Ovary (tissue), 10 donors: Measurements from ENCODE around the gene RRP1B. TPM values are rescaled to one million over a fixed set of nuclear protein-coding genes. Genes with fewer than 3 reads are reported as not detected.
A peak's percentile ranks its signal among the peaks of the same experiment; 100 is the strongest.

Experiments
- DNase-seq, 5 donors: peaks; one replicate each; pipeline ENCODE4 v3.0.0-alpha.2; 2019 to 2020
- H3K27ac ChIP-seq, 2 donors: fragments of 200-600 bp; one replicate each; pipeline versions ENCODE4 v1.5.1 to v1.8.0; 2019 to 2022
- H3K27me3 ChIP-seq: fragments of 200-600 bp; one replicate; pipeline ENCODE4 v1.8.0; 2022
- H3K36me3 ChIP-seq: fragments of 200-600 bp; sonication (generic); one replicate; pipeline ENCODE4 v1.5.1; 2019
- H3K4me1 ChIP-seq: one replicate; pipeline ENCODE4 v1.8.1; 2013; ENCODE audit warnings: mild to moderate bottlenecking, moderate library complexity; ENCODE audit not compliant: insufficient read depth
- H3K4me3 ChIP-seq: fragments of 200-600 bp; sonication (generic); one replicate; pipeline ENCODE4 v1.5.1; 2017
- H3K9me3 ChIP-seq, 2 donors: fragments of 200-600 bp in 1 of 2; sonication (generic) in 1 of 2; one replicate each; pipeline versions ENCODE4 v1.5.1 to v1.8.1; 2013 to 2019; ENCODE audit warnings: mild to moderate bottlenecking in 1 of 2, moderate library complexity in 1 of 2
- EP300 ChIP-seq: sonication (generic); formaldehyde crosslinking; IDR thresholded peaks from one replicate; pipeline ENCODE4 v1.6.1; 2017; ENCODE audit warnings: antibody characterized with exemption
- POLR2A ChIP-seq: fragments of 450-650 bp; IDR thresholded peaks from one replicate; pipeline ENCODE4 v1.6.1; 2017; ENCODE audit warnings: antibody characterized with exemption, mild to moderate bottlenecking, moderate library complexity
- WGBS, 3 donors: extraction: QIAGEN DNeasy Blood & Tissue Kit in 1 of 3; methylation state at CpG; one replicate each; pipeline versions ENCODE4 v1.1.5 to v1.1.7; 2013 to 2017; 5-methylcytosine and 5-hydroxymethylcytosine counted together
- intact Hi-C, 4 donors: fragments of 100-400 bp; cut with DNase I; formaldehyde crosslinking; loops; one replicate each; pipeline versions ENCODE4 v1.11.0 to v1.15.1; 2022 to 2023
- long read RNA-seq, 3 donors: library from polyadenylated mRNA in 2 of 3; unstranded in 2 of 3; transcript quantifications; one replicate each; pipeline ENCODE4 v2.0.0 and lab custom pipeline, GENCODE V29; 2021 to 2026
- polyA plus RNA-seq, 2 donors: library from polyadenylated mRNA; stranded (reverse); fragments of 200-250 nt in 1 of 2; fragments of 350-450 nt in 1 of 2; fragmentation: Illumina TruSeq in 1 of 2; extraction: RNeasy Lipid Tissue Mini Kit (QIAGEN cat#74804) in 1 of 2; gene quantifications; one replicate each; pipeline ENCODE4 v1.2.3, GENCODE V29; 2013 to 2014
- total RNA-seq, 7 donors: library from RNA; depleted of rRNA in 2 of 7; stranded (reverse); fragments of >200 nt in 2 of 7; fragmentation: NEBNext Ultra II Directional in 3 of 7; extraction: Animal tissue kit (Norgen Biotek cat#: 25700) in 3 of 7; gene quantifications; one replicate each; pipeline versions ENCODE4 v1.1.0 to v1.2.4, GENCODE V29; 2016 to 2023
- TF ChIP-seq, protein P1 (sequence below), 3 donors: fragments of 450-650 bp in 2 of 3; fragments of 200-600 bp in 1 of 3; IDR thresholded peaks; one replicate each; pipeline versions ENCODE4 v1.5.1 to v1.8.0; 2016 to 2022; ENCODE audit warnings: antibody characterized with exemption in 3 of 3, mild to moderate bottlenecking in 1 of 3
- donor health status: DM: no; HTN: no; CAD: no; lungs with moderate emphysema.
- donor health status: DM: no; HTN: no; CAD: no.
- donor health status: Bipolar disorder and iron deficiency.
- donor health status: DM: yes; HTN: yes; CAD: no.
- donor health status: DM: no; HTN: no; CAD: no.
- donor health status: DM: yes; HTN: yes; CAD: no.

Gene RRP1B, protein sequence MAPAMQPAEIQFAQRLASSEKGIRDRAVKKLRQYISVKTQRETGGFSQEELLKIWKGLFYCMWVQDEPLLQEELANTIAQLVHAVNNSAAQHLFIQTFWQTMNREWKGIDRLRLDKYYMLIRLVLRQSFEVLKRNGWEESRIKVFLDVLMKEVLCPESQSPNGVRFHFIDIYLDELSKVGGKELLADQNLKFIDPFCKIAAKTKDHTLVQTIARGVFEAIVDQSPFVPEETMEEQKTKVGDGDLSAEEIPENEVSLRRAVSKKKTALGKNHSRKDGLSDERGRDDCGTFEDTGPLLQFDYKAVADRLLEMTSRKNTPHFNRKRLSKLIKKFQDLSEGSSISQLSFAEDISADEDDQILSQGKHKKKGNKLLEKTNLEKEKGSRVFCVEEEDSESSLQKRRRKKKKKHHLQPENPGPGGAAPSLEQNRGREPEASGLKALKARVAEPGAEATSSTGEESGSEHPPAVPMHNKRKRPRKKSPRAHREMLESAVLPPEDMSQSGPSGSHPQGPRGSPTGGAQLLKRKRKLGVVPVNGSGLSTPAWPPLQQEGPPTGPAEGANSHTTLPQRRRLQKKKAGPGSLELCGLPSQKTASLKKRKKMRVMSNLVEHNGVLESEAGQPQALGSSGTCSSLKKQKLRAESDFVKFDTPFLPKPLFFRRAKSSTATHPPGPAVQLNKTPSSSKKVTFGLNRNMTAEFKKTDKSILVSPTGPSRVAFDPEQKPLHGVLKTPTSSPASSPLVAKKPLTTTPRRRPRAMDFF
- 10 to 100 TPM; 17.3 to 31.8 (median 29.0) TPM for total RNA-seq
- 10 to 100 TPM; 11.3 to 19.8 TPM for polyA plus RNA-seq
- long read RNA-seq, donor 1, partial matches to known transcripts = 41 of 46 reads
- long read RNA-seq, donor 1, other reads (novel, unspliced or antisense) = 5 of 46 reads
- long read RNA-seq, donor 2 = 0 reads
- long read RNA-seq, donor 3, partial matches to known transcripts = 6 of 28 reads
- long read RNA-seq, donor 3, other reads (novel, unspliced or antisense) = 22 of 28 reads

DNA sequence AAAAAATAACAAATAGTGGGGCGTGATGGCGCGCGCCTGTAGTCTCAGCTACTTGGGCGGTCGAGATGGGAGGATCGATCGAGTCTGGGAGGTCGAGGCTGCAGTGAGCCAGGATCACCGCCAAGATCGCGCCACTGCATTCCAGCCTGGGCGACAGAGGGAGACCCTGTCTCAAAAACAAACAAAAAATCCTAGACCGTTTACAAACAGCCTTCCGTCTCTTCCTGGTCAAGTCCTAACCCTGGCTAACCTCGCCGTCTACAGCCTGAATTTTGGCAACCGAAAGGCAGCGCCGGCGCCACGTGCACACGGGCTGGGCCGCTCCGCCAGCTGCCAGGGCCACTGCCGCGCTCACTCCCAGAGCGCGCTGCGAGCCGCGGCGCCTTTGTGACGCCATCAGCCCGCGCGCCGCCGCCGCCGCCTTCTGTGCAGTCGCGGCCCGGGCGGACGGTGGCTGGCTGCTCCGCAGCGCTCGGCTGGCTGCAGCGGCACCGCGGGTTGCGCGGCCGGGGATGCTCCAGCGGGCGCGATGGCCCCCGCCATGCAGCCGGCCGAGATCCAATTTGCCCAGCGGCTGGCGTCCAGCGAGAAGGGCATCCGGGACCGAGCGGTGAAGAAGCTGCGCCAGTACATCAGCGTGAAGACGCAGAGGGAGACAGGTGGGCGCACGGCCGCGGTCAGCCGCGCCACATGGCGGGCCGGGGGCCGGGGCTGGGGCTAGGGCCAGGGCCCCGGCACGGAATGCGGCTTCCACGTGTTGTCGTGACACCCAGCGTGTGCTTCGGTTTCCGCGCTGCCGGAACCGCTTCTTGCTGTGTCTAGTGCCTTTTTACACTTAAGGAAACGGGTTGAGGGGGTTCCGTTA lies at the start of gene RRP1B, which contains the start of gene HSF2BP:
RRP1B (plus strand) TSS at position 425 of the 865 bp plus-strand sequence; CDS start at position 530, 105 bp downstream.
HSF2BP (minus strand) TSS at position 353 of the 865 bp plus-strand sequence. CDS start 1,392 bp downstream, outside the sequence.
- Histone ChIP-seq H3K4me1 (no peaks in the 10 kb centered on the region), H3K4me3 (peak within 1 kb of the TSS; percentile 59), H3K36me3 (no peaks in the 10 kb centered on the region), H3K9me3 (no peaks in the 10 kb centered on the region), H3K27me3 (no peaks in the 10 kb centered on the region), H3K27ac (peak within 1 kb of the TSS; percentile 2 to 87)
- 1 to 2% (median 2%) methylated on average over 86 to 92 of the region's 92 CpGs for WGBS, 3 donors
- peak; percentile 78 to 90 (median 83) for DNase-seq
- TF ChIP-seq EP300 = no peak
- TF ChIP-seq POLR2A = peak; percentile 64
- TF ChIP-seq, protein P1, sequence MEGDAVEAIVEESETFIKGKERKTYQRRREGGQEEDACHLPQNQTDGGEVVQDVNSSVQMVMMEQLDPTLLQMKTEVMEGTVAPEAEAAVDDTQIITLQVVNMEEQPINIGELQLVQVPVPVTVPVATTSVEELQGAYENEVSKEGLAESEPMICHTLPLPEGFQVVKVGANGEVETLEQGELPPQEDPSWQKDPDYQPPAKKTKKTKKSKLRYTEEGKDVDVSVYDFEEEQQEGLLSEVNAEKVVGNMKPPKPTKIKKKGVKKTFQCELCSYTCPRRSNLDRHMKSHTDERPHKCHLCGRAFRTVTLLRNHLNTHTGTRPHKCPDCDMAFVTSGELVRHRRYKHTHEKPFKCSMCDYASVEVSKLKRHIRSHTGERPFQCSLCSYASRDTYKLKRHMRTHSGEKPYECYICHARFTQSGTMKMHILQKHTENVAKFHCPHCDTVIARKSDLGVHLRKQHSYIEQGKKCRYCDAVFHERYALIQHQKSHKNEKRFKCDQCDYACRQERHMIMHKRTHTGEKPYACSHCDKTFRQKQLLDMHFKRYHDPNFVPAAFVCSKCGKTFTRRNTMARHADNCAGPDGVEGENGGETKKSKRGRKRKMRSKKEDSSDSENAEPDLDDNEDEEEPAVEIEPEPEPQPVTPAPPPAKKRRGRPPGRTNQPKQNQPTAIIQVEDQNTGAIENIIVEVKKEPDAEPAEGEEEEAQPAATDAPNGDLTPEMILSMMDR (IDR thresholded peaks at IDR 0.05) = peak in 2 of 3 donors; percentile 33 to 38
- intact Hi-C loops = loop anchor here in 1 of 4 donors (5.0 kb wide), 1 partner anchor 293 kb away; no protein-coding TSS in a partner anchor

DNA sequence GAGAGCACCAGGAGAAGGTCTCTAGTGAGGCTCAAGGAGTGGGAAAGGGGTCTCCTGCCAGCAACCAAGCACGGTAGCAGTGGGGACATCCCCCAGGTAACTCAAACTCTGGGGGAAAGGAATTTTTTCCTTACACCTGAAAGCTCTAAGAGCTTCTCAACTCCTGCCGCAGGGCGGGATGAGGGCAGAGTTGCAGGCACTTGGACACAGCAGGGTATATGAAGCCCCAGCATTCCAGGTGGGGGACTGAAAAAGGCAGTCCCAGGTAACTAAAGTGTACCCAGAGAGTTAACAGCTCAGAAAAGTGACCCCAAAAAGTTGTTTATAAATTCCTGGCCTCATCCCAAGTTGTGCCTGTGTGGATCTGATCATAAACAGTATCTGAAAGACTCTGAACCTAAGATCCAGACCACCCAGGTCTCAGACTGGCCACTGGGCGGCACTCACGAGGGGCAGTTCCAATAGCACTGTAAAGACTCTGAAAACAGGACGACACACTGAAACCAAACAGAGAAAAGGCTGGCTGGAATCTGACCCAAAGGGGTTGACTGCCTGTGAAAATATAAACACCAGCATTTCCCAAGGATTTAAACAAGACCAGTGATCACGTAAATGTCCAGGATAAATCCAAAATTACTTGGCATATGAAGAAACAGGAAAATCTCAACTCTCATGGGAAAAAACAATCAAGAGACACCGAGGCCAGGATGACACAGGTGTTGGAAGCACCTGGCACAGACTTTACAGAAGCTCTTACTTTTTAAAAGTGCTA lies 47.6 kb upstream of the RRP1B start:
- H3K27ac ChIP-seq = peak overlapping the region in 1 of 2 donors; percentile 13

DNA sequence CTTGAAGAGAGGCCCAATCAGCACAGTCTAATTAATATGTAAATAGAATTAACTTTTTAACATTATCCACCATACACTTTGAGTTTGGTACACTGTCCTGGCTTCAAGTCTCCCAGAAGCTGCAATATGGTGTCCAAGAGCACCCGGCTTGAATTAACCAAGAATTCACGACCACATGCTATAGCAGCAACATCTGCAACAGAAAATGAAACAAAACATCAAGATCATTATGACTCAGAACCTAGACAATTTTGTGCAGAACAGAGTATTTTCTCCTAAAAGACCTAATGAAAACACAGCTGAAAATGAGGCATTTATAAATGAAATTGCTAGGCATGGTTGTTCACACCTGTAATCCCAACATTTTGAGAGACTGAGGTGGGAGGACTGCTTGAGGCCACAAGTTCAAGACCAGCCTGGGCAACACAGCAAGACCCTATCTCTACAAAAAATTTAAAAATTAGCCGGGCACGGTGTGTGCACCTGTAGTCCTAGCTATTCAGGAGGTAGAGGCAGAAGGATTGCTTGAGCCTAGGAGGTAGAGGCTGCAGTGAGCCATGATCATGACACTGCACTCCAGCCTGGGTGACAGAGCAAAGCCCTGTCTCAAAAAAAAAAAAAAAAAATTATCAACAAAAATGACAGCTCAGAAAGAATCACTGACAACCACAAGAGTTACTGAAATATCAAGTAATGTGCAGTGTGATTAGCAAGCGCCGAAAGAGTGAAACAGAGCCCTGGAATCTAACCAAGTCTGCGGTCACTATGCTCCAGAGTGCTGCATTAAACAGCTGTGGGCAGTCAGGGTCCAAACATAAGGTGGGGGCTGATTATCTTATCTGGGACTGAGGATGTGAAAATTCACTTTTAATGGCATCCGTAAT lies 45.4 kb upstream of the RRP1B start:
- no peak overlapping the region for H3K27ac ChIP-seq
- no peaks in the 10 kb centered on the region for H3K4me1 ChIP-seq
- 43 to 57% (median 47%) methylated on average over 8 of the region's 8 CpGs for WGBS, 3 donors
- H3K9me3 ChIP-seq = no peaks in the 10 kb centered on the region
- no peak for DNase-seq
- H3K4me3 ChIP-seq = no peak overlapping the region
- intact Hi-C loops = no loop called here
- H3K36me3 ChIP-seq = no peaks in the 10 kb centered on the region
- TF ChIP-seq, protein P1 (IDR thresholded peaks at IDR 0.05) = no peak
- TF ChIP-seq POLR2A = no peak
- no peak for TF ChIP-seq EP300
- no peaks in the 10 kb centered on the region for H3K27me3 ChIP-seq

More for the DNA sequence above, 47.6 kb upstream of the RRP1B start:
- Histone ChIP-seq H3K36me3 (no peaks in the 10 kb centered on the region), H3K9me3 (no peaks in the 10 kb centered on the region), H3K27me3 (no peaks in the 10 kb centered on the region), H3K4me1 (no peaks in the 10 kb centered on the region), H3K4me3 (no peak overlapping the region)
- peak; percentile 64 to 84 (median 74) for DNase-seq
- WGBS, 3 donors = 32 to 37% (median 33%) methylated on average over 8 of the region's 8 CpGs
- no peak for TF ChIP-seq POLR2A
- no peak for TF ChIP-seq EP300
- TF ChIP-seq, protein P1 (IDR thresholded peaks at IDR 0.05) = peak; percentile 55 to 66 (median 60)
- intact Hi-C loops = no loop called here
